Activated CD8-positive, alpha-beta T cell treated with anti-CD3 and anti-CD28 coated beads, Interleukin-2, amount 10 ng/mL, durations not matched to agents 7 days and 5 days (primary cell): ENCODE data around the gene MAP2K2. TPM values are rescaled to one million over a fixed set of nuclear protein-coding genes. Genes with fewer than 3 reads are reported as not detected.

Source experiments
- ATAC-seq: fragments of 150-1000 bp; cut with Tn5 transposase; one replicate; pipeline ENCODE4 v1.10.0; 2021; ENCODE audit warnings: moderate library complexity
- CTCF ChIA-PET: fragments of 350-600 bp; sonication (Branson Sonifier 250); formaldehyde crosslinking; loops from one replicate; lab custom pipeline; 2021; ENCODE audit warnings: antibody characterized with exemption; lab: Charles Lee
- POLR2A ChIA-PET: fragments of 350-600 bp; sonication (Branson Sonifier 250); formaldehyde crosslinking; loops from one replicate; lab custom pipeline; 2021; ENCODE audit warnings: antibody characterized with exemption; lab: Charles Lee
- DNase-seq: peaks from one replicate; pipeline ENCODE4 v3.0.0-alpha.2; 2020
- H3K27ac Mint-ChIP-seq: one replicate; pipeline ENCODE4 v1.8.0; 2021; ENCODE audit warnings: mild to moderate bottlenecking, mixed read lengths
- H3K27me3 Mint-ChIP-seq: one replicate; pipeline ENCODE4 v1.8.0; 2021; ENCODE audit warnings: low read depth, mixed read lengths
- H3K36me3 Mint-ChIP-seq: one replicate; pipeline ENCODE4 v1.8.0; 2021; ENCODE audit warnings: low read depth, mixed read lengths
- H3K4me1 Mint-ChIP-seq: one replicate; pipeline ENCODE4 v1.8.0; 2021; ENCODE audit warnings: low read depth, mixed read lengths
- H3K4me3 Mint-ChIP-seq: one replicate; pipeline ENCODE4 v1.8.0; 2021; ENCODE audit warnings: mild to moderate bottlenecking, mixed read lengths
- H3K9me3 Mint-ChIP-seq: one replicate; pipeline ENCODE4 v1.8.0; 2022; ENCODE audit warnings: mixed read lengths; ENCODE audit not compliant: insufficient read depth
- total RNA-seq, 2 experiments: library from RNA; stranded (reverse); gene quantifications; one replicate each; pipeline ENCODE4 v1.2.3, GENCODE V29; 2021

The MAP2K2 gene
- total RNA-seq, 2 experiments from 2014 or later, result 218 to 234 TPM

DNA sequence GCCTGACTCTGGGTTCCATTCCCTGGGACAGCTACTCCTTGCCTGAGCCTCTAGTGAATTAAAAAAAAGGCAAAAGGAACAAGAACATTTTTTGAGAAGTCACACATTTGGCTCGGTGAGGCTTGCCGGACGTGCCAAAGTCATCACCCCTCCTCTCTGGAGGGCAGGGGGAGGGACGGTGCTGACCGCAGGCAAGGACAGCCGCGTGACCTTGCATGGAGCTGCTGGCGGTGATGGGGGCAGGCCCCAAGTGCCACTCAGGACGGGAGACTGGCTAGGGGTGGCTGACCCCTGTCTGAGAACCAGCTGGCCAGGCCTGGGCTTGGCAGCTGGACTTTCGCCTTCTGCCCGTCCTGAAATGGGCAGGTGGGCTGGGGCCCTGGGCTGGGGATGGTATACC, 26.4 kb downstream of the MAP2K2 start:
- Mint-ChIP-seq H3K36me3 (peaks cover 49% of the 10 kb centered on the region), H3K4me1 (peaks cover 20% of the 10 kb centered on the region), H3K27me3 (no peaks in the 10 kb centered on the region), H3K4me3 (no peak overlapping the region), H3K9me3 (no peaks in the 10 kb centered on the region), H3K27ac (no peak overlapping the region)
- POLR2A ChIA-PET, result interaction anchor here (0.7 to 2.2 kb wide), 3 partner anchors 8 to 41 kb away, joined by 3 to 6 read pairs (median 3); no protein-coding TSS in a partner anchor
- no peak for ATAC-seq
- CTCF ChIA-PET, result no interaction called here
- no peak for DNase-seq

DNA sequence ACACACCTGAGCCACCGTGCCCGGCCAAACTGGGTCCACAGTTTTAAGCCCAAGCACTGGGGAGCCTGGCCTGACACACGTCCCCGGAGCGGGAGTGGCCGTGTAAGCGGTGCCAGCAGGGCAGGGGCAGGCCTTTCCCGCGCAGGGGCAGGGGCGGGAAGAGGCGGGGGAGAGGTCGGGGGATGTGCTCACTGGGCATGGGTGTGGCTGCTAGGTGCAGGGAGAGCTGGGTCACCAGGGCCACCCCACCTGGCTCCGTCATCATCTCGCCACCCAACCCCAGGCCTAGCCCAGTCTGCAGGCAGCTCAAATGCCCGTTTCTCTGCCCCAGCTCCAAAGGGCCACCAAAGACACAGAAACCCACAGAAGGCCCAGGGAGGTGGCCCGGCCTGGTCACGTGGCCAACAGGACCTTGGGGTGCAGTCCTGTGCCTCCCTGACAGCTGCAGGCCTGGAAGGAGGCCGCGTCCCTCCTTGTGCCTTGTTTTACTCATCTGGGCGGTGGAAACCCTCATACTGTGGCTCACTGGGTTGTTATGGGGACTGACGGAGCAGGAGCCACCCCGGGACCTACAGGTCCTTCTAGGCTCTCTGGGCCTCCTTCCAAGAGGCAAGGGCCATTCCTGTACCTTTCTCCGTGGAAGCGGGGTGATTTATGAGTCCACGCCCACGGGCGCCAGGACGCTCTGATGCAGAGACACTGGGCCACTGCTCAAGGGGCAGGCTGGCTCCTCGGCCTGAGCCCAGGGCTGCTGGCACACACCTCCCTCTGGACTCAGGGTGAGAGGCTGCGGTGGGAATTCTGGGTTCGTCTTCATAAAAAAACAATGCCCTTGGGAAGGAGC, 27.7 kb downstream of the MAP2K2 start:
- no peak for ATAC-seq
- Mint-ChIP-seq H3K27ac (peak overlapping the region; percentile 20), H3K9me3 (no peaks in the 10 kb centered on the region), H3K4me3 (no peak overlapping the region), H3K27me3 (no peaks in the 10 kb centered on the region), H3K4me1 (peaks cover 22% of the 10 kb centered on the region), H3K36me3 (peaks cover 46% of the 10 kb centered on the region)
- ChIA-PET POLR2A (no interaction called here), CTCF (no interaction called here)
- no peak for DNase-seq

DNA sequence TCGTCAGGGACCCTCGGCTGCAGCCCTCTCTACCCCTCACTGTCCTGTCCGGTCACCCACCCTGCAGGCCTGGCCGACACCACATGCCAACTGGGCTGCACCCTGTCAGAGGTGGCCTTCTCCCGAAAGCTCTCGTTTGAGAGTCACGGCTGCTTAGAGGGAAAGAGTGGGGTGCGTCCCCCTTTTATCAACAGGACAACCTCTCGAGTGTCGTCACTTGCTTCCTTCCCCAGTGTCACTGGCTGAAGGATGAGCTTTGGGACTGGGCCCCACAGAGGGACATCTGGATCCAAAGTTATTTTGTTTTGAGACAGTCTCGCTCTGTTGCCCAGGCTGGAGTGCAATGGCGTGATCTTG, 28.5 kb downstream of the MAP2K2 start:
- DNase-seq (no peak), ATAC-seq (no peak)
- Mint-ChIP-seq H3K9me3 (no peaks in the 10 kb centered on the region), H3K27ac (no peak overlapping the region), H3K4me1 (peaks cover 25% of the 10 kb centered on the region), H3K36me3 (peaks cover 43% of the 10 kb centered on the region), H3K4me3 (no peak overlapping the region), H3K27me3 (no peaks in the 10 kb centered on the region)
- ChIA-PET CTCF (interaction anchor here (0.6 kb wide), 1 partner anchor 9 kb away, joined by 3 read pairs; no protein-coding TSS in a partner anchor), POLR2A (interaction anchor here (0.6 to 2.6 kb wide), 2 partner anchors 9 to 14 kb away, joined by 3 to 12 read pairs; no protein-coding TSS in a partner anchor)

DNA sequence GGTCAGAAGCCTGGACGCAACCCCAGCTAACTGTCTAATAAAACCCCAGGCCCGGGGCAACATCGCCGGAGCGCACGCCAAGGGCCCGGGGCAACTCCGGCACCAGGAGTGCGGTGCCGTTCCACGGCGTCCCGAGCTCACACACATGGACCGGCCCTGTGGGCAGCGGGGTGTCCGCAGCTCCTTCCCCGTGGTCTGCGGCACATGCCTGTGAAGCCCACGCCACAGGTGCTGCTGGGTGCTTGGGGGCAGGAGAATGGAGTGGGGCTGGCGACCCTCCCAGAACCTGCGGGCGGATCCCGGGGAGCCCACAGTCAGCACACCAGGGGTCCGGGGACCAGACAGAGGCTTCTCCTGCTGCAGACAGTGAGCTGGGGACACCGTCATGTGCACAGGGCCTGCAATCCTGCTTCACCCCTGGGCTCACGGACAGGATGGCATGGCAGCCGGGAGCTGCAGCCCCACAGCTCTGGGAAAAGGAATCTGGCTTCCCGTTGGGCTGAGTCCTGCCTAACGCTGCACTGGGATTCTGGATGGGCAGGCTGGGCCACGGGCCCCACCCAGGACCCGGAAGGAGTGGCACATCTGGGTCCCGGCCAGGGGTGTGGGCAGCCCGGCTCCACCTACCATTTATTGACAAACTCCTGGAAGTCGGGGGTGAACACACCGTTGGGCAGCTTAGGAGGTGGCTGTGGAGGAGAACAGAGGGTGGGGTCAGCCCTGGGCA, 29.0 kb downstream of the MAP2K2 start:
- no peak for ATAC-seq
- no peak overlapping the region for H3K4me3 Mint-ChIP-seq
- H3K27me3 Mint-ChIP-seq, result no peaks in the 10 kb centered on the region
- H3K27ac Mint-ChIP-seq, result no peak overlapping the region
- no peak for DNase-seq
- peaks cover 47% of the 10 kb centered on the region for H3K36me3 Mint-ChIP-seq
- POLR2A ChIA-PET, result interaction anchor here (0.6 to 2.6 kb wide), 4 partner anchors 9 to 110 kb away, joined by 3 to 12 read pairs (median 5); partner anchors contain the start of genes EEF2 and ZBTB7A
- CTCF ChIA-PET, result interaction anchor here (0.6 kb wide), 1 partner anchor 10 kb away, joined by 3 read pairs; no protein-coding TSS in a partner anchor
- peaks cover 31% of the 10 kb centered on the region for H3K4me1 Mint-ChIP-seq
- no peaks in the 10 kb centered on the region for H3K9me3 Mint-ChIP-seq

DNA sequence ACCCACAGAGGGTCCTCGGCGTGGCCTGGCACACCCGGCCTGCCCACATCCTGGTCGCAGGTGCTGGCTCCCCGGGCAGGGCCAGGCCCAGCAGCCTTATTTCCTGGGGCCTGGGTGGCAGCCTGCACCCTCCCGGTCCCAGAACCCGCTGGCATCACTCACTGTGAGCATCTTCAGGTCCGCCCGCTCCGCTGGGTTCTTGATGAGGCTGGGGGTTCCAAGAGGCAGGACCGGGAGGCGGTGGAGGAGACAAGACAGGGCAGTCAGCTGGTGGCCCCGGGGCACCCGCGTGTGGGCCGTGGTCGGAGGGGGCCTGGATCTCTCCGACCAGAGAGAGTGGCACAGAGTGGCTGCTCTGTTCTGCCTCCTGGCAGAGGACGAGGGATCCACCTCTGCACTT, 29.6 kb downstream of the MAP2K2 start:
- H3K9me3 Mint-ChIP-seq, result no peaks in the 10 kb centered on the region
- H3K4me1 Mint-ChIP-seq, result peaks cover 37% of the 10 kb centered on the region
- ChIA-PET CTCF (interaction anchor here (1.5 kb wide), 1 partner anchor 45 kb away, joined by 5 read pairs; no protein-coding TSS in a partner anchor), POLR2A (interaction anchor here (1.2 to 2.6 kb wide), 3 partner anchors 10 to 109 kb away, joined by 3 to 12 read pairs (median 7); partner anchors contain the start of genes EEF2 and ZBTB7A)
- no peak for DNase-seq
- H3K27me3 Mint-ChIP-seq, result no peaks in the 10 kb centered on the region
- H3K27ac Mint-ChIP-seq, result no peak overlapping the region
- no peak for ATAC-seq
- H3K36me3 Mint-ChIP-seq, result peaks cover 50% of the 10 kb centered on the region
- no peak overlapping the region for H3K4me3 Mint-ChIP-seq

DNA sequence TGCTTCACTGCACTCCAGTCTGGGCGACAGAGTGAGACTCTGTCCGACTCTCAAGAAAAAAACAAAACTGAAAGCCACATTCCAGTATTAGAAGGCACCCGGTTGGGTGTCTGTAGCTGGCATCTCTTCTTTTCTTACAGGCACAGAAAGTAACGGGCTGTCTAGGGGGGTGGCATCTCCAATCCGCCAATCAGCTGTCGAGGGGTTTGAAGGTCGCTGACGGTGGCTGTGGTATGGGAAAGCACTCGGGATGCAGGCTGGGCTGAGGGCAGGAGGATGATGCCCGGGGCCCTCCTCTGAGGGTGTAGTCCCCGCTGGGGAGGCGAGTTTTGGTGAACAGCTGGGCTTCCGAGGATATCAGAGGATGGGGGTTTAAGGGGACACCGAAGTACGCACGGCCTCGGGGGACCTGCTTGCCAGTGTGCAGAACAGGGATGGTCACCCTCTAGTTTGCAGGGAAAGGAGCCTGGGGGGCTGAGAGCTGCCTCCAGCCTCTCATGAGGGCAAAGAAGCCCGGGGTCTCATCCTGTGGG, 30.2 kb downstream of the MAP2K2 start:
- POLR2A ChIA-PET, result interaction anchor here (1.2 to 2.6 kb wide), 3 partner anchors 11 to 108 kb away, joined by 3 to 12 read pairs (median 7); partner anchors contain the start of genes EEF2 and ZBTB7A
- peaks cover 54% of the 10 kb centered on the region for H3K36me3 Mint-ChIP-seq
- no peak for ATAC-seq
- no peak for DNase-seq
- peak overlapping the region; percentile 63 for H3K27ac Mint-ChIP-seq
- H3K4me3 Mint-ChIP-seq, result no peak overlapping the region
- H3K27me3 Mint-ChIP-seq, result no peaks in the 10 kb centered on the region
- H3K4me1 Mint-ChIP-seq, result peaks cover 43% of the 10 kb centered on the region
- CTCF ChIA-PET, result interaction anchor here (0.9 to 1.5 kb wide), 3 partner anchors 11 to 46 kb away, joined by 3 to 5 read pairs (median 3); no protein-coding TSS in a partner anchor
- no peaks in the 10 kb centered on the region for H3K9me3 Mint-ChIP-seq

DNA sequence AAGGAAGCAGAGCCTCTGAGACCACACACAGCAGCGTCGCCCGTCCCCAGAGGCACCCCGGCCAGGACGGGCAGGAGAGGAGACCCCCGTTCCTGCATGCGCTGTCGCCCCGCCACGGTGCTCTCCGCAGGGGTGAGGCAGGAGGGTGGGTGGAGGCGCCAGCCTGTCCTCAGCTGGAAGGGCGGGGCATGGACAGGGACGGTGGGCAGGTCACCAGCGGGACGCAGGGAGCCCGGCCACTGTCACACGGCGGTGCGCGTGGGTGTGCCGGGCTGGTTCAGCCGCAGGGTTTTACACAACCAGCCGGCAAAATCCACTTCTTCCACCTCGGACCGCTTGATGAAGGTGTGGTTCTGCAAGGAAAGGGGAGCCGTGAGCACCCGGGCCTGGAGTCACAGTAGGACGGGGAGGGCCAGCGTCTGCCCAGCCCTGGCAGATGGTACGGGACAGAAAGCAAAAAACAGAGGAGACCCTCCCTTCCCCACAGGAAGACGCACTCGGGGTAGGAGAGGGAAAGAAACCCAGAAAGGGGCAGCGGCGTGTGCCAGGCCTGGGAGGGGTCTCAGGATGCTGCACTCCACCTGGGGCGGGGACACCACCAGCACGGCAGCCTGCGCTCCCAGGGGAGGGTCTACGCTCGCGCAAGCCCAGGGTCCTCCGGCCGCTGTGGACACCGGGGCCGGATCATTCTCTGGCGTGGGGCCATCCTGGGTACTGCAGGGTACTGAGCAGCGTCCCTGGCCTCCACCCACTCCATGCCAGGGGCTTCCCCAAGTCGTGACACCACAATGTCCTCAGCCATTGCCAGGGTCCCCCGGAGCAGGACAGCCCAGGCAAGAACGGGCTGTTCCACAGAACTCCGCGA, 33.3 kb downstream of the MAP2K2 start:
- ATAC-seq (no peak), DNase-seq (no peak)
- Mint-ChIP-seq H3K4me3 (peak overlapping the region; percentile 73), H3K4me1 (peaks cover 66% of the 10 kb centered on the region), H3K36me3 (peaks cover 38% of the 10 kb centered on the region), H3K9me3 (no peaks in the 10 kb centered on the region), H3K27ac (peak overlapping the region; percentile 96), H3K27me3 (no peaks in the 10 kb centered on the region)
- POLR2A ChIA-PET, result interaction anchor here (1.8 to 2.3 kb wide), 4 partner anchors 8 to 18 kb away, joined by 6 to 32 read pairs (median 14); no protein-coding TSS in a partner anchor
- CTCF ChIA-PET, result interaction anchor here (1.6 to 2.3 kb wide), 3 partner anchors 14 to 49 kb away, joined by 9 to 14 read pairs (median 12); partner anchors contain the start of gene ZBTB7A

DNA sequence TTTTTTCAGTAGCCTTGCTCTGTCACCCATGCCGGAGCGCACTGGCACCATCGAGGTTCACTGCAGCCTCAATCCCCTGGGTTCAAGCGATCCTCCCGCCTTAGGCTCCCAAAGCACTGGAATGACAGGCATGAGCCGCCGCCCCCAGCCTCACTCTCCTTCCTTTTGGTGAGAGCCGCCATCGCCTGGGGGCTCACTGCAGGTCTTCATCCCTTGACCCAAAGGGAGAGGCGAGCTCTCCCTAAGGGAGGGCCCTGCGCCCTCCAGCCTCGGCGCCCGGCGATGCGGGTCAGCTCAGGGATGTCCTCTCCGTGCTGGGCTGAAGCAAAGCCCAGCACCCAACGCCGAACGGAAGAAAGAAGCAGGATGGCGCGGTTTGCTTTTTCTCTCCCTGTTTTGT, 34.0 kb downstream of the MAP2K2 start:
- ChIA-PET POLR2A (interaction anchor here (1.0 to 2.3 kb wide), 6 partner anchors 8 to 50 kb away, joined by 3 to 32 read pairs (median 8); no protein-coding TSS in a partner anchor), CTCF (interaction anchor here (1.4 to 2.3 kb wide), 4 partner anchors 14 to 50 kb away, joined by 5 to 14 read pairs (median 10); partner anchors contain the start of gene ZBTB7A)
- peaks cover 68% of the 10 kb centered on the region for H3K4me1 Mint-ChIP-seq
- peak overlapping the region; percentile 96 for H3K27ac Mint-ChIP-seq
- ATAC-seq (no peak), DNase-seq (no peak)
- H3K36me3 Mint-ChIP-seq, result peaks cover 33% of the 10 kb centered on the region
- H3K4me3 Mint-ChIP-seq, result peak overlapping the region; percentile 73
- H3K27me3 Mint-ChIP-seq, result no peaks in the 10 kb centered on the region
- H3K9me3 Mint-ChIP-seq, result no peaks in the 10 kb centered on the region

DNA sequence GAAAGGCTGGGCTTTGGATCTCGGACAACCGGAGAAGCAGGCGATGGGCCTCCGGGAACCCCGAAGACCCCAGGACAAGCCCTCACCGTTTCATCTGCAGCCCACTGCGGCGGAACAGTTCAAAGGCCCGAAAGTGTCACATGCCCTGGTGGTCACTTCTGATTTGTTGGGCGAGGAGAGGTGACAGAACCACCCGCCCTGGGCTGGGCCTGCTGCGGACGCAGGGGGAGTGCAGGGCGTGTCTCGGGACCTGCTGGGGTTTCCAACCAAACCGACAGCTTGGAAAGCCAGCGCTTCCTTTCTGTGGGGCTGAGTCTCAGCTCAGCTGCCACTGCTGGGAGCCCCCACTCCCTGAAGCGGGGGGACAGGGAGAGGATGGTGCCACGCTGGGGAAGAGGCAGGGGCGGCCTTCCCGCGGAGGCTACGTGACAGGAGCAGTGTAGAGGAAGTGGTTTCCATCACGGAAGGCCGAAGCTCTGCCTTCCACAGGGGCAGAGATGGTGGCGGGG, 34.5 kb downstream of the MAP2K2 start:
- ChIA-PET CTCF (interaction anchor here (0.7 to 2.3 kb wide), 8 partner anchors 13 to 104 kb away, joined by 3 to 14 read pairs (median 6); partner anchors contain the start of genes EEF2 and ZBTB7A), POLR2A (interaction anchor here (0.7 to 2.3 kb wide), 8 partner anchors 9 to 603 kb away, joined by 3 to 32 read pairs (median 6); no protein-coding TSS in a partner anchor)
- H3K9me3 Mint-ChIP-seq, result no peaks in the 10 kb centered on the region
- H3K27me3 Mint-ChIP-seq, result no peaks in the 10 kb centered on the region
- ATAC-seq, result peak; percentile 77
- H3K4me3 Mint-ChIP-seq, result peak overlapping the region; percentile 73
- H3K36me3 Mint-ChIP-seq, result peaks cover 37% of the 10 kb centered on the region
- H3K27ac Mint-ChIP-seq, result peak overlapping the region; percentile 96
- peak; percentile 89 for DNase-seq
- peaks cover 72% of the 10 kb centered on the region for H3K4me1 Mint-ChIP-seq

DNA sequence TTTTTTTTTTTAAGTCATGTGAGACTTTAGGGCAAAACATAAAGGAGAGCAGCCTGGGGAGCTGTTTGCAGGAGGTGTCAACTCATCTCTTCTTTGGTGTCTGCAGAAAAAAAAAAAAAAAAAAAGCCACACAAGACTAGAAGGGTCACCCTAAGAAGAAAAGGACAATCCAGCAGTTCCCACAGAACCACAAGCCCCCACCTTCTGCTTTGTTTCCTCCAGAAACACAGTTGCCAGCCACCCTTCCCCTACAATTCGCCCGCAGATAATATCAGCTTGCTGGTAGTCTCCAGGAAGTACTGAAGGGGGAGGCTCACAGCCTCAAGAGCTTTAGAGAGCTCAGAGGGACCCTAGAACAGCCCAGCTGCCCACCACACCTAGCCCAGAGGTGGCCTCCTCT, 34.9 kb downstream of the MAP2K2 start:
- Mint-ChIP-seq H3K9me3 (no peaks in the 10 kb centered on the region), H3K27ac (peak overlapping the region; percentile 96), H3K4me1 (peaks cover 74% of the 10 kb centered on the region), H3K4me3 (peak overlapping the region; percentile 73), H3K36me3 (peaks cover 39% of the 10 kb centered on the region), H3K27me3 (no peaks in the 10 kb centered on the region)
- ChIA-PET POLR2A (interaction anchor here (0.7 to 2.3 kb wide), 8 partner anchors 9 to 602 kb away, joined by 3 to 32 read pairs (median 6); no protein-coding TSS in a partner anchor), CTCF (interaction anchor here (0.7 to 2.3 kb wide), 9 partner anchors 12 to 104 kb away, joined by 3 to 14 read pairs (median 5); partner anchors contain the start of genes EEF2 and ZBTB7A)
- DNase-seq, result peak; percentile 96
- ATAC-seq, result peak; percentile 84
